GM18861 (cell line): ENCODE measurements around the gene NEK10.

ENCODE experiments used
- ATAC-seq: cut with Tn5 transposase; IDR thresholded peaks from one replicate; pipeline ENCODE4 v1.9.1; 2021; ENCODE audit not compliant: unreplicated experiment

Gene NEK10

GRCh38 chr3:27114129-27114528 is 255.1 kb downstream of the NEK10 start:
- no peak for ATAC-seq

DNA sequence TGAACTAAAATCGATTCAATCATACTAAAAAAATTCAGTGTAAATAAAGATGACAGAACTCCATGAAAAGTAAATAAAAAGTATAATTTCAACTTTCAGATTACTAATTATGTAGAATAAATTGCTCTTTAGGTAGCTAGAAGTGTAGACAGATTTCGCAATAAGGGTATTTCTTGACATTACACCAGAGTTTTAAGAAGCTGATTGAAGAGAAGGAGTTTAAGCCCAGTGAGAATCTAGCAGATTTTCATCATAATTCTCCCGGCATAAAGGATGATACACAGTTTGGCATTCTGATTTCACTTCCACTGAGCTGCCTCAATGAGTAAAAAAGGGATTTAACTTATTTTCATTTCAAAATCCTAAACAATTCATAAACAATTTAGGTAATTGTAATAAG is 259.2 kb downstream of the NEK10 start:
- no peak for ATAC-seq

- no peak for ATAC-seq
Measured at GRCh38 chr3:27108322-27108721, 260.9 kb downstream of the NEK10 start.

- ATAC-seq, result no peak
Measured at GRCh38 chr3:27105904-27106303, 263.3 kb downstream of the NEK10 start.

DNA sequence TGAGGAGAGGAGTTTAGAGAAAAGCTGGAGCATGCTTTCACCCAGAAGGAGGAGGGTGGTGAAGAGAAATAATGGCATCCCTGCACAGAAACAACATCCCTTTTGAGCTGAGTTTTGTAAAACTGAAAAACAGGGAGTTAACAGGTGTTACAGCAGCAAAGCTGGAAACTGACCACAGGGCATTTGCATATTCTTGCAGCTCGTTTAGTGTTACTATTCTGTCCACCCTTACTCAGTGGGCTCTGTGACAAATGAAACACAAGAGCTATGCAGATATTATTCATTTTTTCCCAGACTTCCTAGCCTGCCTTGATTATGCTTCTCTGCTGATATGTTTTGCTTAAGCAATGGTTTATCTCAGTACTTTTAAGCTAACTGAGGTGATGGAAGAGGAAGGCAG is 272.0 kb downstream of the NEK10 start:
- no peak for ATAC-seq

DNA sequence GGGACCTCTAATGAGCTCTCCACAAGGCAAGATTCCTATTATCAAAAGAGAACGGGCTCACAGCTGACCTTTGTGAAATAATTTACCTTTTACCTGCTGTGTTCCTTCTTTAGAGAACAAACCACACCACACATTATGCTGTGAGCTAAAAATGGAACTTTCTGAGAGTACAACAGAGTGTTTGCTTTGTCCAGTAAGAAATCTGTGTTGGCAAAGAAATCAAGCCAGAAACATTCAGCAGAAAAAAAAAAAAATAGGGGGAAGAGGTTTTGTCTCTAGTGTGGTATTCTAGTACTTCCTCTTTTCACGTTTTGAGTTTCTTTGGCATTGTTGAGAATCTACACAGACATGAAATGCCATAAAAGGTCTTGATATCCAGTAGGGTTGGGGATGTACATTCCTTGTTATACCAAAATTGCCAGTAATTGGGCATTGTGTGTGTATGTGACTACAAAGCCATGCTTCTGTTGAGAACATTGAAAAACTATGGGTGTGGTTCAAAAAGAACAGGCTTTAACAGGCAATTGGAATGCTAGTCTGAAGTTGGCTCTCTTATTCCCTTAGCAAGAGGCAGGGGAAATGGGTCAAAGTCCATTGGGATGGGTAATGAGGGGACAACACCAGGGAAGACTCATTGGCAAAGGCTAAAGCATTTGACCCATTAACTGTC is 273.5 kb downstream of the NEK10 start:
- no peak for ATAC-seq

DNA sequence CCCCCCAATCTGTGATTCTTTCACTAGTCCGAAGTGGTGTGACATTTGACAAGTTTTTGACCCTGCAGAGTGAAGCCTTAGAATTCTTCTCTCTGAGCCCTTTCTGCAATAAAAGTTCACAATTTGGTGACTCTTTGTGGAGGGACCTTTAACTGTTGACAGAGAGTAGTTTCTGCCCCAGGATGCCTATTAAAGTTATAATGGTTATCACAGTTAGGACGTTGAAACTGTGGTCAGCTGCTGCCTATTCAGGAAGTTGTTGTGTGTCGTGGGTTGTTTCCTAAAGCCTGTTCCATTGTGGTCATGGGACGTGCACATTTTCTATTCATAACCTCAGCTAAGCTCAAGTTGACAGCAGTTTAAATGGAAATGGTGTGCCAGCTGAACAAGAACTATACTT is 274.5 kb downstream of the NEK10 start:
- no peak for ATAC-seq

DNA sequence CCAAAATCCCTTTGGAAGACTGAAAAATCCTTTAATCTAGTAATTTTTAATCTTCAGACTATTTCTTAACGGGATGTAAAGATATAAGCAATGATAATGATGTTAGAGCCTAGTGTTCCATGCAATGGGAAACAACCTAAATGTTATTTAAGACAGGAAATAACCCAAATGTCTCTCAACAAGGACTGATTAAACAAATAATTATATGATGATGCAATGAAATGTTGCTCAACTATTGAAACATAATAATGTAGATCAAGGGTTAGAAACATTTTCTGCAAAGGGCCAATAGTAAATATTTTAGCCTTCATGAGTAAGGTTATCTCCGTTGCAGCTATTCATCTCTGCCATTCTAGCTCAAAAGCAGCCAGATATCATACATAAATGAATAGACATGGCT is 275.4 kb downstream of the NEK10 start:
- no peak for ATAC-seq

DNA sequence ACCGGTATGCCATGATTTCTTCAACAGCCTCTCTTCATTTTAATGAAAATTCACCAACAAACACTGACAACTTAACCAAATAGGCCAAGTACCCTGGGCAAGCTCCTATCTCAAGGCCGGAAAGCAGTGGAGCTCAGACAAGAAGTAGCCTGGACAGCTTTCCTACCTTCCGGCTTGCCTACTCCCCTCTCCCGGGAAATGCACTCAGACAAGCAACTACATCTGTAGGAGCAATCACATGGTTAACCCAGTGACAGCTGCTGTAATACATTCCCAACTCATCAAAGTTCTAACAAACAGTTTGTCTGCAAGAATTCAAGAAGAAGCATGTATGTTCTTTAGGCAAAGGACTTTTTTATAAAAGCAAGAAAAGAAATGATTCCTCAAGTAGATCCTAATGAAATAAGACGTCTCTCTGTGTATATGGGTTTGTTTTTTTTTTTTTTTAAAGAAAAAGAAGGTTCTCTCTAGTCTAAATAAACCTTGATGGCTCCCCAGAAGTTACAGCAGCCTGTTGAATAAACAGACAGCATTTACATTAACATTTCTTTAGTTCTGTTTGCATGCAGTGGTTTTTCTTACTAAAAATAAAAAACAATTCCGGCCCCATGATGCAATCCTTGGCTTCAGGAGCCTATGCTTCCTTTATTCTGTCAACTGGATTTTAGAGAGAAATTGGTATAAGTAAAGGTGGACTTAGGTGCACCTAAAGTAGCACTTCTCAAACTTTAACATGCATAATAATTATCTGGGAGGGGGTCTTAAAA is 278.7 kb downstream of the NEK10 start:
- ATAC-seq, result no peak

DNA sequence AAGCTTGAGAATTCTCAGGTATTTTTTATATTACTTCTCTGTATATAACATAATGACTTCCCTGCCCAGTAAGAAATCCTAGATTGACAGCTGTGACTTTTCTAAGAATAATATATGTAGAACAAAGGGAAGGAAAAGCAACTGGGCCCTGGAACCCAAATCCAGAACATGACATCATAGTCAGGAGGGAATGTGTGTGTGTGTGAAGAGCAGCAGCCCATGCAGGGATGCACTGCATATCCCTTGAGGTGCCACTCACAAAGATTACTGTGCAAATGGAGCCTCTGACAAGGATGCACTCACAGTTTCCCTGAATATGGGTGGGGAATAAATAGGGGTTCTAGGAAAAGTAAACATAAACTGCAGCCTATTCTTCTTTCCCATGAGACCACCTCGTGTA is 279.5 kb downstream of the NEK10 start:
- ATAC-seq, result no peak

DNA sequence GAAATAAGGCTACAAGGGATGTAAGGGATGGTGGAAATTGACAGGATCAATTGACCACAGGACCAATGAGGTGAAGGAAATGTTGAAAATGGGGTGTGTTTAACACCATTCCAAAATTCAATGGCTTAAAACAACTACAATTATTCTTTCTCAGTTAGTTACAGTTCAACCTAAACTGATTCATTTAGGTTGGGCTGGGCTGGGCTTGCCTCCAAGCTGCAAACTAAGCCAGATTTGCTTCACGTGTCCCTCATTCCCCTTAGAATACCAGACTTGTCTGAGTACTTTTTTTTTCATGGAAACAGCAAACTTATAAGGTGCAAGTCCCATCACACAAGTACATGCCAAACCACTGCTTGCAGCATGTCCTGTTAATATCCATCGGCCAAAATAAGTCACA is 280.1 kb downstream of the NEK10 start:
- no peak for ATAC-seq

DNA sequence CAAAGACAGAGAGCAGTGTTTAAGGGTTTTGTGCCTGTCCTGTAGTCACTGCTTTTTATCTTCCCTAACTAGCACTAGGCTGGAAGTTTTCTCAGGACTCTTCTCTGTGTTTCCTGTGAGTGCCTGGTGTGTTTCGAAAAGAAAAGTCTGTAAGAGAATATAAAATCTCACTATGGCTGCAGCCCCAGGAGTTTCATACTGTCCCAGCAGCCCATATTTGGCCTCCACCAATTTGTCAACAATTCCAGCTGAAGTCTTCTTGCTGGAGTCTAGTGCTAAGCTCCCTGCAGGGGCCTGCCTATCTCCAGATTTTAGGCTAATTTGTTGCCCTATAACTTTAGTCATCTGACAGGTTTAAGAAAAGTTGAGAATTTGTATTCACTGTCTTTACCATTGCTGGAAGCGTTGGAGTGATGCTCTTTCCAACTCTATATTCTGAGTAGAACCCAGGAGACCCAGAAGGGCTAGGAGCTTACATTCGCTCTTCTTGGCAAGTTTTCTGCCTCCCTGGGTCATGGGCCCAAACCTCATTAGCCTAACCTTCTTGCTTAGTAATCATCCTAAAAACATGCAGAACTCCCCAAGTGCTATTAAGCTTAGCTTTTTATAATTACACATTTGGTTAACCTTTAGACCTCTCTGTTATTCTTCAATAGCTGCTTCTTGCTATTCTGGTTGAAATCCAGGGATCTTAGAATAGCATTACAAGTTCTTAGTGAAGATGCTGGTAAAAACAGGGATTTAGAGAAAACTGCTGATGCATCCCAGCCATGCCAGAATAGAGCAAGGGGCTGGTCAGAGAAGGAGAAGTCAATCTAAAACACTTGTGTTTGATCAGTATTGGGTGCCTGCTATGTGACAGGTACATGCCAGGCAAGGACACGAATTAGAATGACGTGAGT is 283.1 kb downstream of the NEK10 start:
- ATAC-seq, result no peak

GRCh38 chr3:27081992-27082607 is 287.1 kb downstream of the NEK10 start:
- no peak for ATAC-seq

GRCh38 chr3:27081566-27081965 is 287.6 kb downstream of the NEK10 start:
- no peak for ATAC-seq

- no peak for ATAC-seq
Measured at GRCh38 chr3:27080258-27080525, 289.0 kb downstream of the NEK10 start.

GRCh38 chr3:27079427-27080257 is 289.5 kb downstream of the NEK10 start:
- ATAC-seq, result no peak

DNA sequence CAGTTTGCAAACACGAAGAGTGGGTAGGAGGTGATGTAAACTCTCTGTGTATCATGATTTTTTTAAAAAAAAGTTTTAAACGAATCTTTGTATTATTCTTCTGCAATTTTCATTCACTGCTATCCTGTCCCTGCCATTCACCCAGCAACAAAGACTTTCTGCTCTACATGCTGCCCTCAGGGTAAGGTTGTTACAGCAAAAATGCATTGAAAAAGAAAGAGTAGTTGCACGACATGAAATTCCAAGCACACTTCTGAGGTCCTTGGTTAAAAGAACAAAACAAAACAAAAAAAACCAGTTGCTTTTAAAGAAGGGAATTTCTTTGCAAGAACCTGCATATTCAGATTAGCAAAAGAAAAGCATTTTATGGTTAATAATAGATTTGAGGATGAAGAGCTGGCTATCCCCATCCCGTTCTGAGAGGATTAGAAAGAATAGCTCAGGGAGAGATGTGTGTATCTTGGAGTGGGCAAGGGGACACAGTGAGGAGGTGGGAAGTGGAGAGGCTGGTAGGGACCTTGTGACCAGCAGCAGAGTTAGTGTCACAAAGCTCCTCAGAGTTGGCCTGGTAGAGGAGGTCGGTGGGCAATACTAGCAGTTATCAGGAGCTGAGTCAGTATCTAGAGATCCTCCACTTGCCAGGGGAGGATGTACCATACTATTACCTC is 290.8 kb downstream of the NEK10 start:
- no peak for ATAC-seq

DNA sequence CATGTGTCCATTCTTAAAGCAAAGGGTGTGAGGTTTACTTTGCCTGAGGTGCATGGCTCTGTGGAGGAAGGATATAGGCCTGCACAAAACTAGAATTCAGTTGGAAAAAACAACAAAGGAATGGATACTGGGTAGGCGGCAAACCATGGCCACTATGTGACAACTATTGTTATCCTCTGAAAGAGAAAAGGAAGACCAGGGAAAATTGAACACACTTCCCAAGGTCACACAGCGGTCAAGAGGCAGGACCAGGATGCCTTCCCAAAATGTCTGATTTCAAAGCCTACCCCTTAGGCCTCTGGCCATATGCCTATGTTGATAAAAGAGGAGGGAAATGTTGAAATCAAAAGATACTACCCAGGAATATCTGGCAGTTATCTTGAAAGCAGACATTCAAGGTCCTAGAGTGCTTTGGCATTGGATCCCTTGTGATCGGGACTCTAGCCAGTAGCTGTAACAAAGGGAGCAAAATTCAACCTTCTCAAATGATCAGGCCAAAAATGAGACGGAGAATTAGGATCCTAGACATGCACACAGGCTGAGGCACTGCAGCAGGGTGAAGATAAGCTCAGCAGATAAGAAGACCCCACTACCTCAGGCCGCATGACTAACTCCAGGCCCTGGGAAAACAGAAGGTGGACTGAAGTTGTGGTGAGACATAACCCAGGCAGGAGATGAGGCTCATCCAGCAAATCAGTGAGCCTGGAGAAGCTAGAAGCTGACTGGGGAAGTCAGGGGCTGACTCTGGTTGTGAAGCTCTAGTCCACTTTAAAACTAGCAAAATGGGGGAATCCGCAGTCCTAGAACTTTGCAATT is 292.2 kb downstream of the NEK10 start:
- ATAC-seq, result no peak

GRCh38 chr3:27074914-27075313 is 294.3 kb downstream of the NEK10 start:
- ATAC-seq, result no peak
